Mesenchymal stem cell (in vitro differentiated cells and primary cell): ENCODE measurements around the gene TSPAN11.
A peak's percentile ranks its signal among the peaks of the same experiment; 100 is the strongest.

Experiments
- DNase-seq: peaks from one replicate; pipeline ENCODE4 v3.0.0-alpha.2; 2013
- H2AFZ ChIP-seq: one replicate; pipeline ENCODE4 v1.6.1; 2013; ENCODE audit warnings: low read depth, mild to moderate bottlenecking, control low read depth, inconsistent platforms, low read length, moderate library complexity
- H2AK5ac ChIP-seq: 2 replicates; pipeline ENCODE4 v1.6.1; 2013; ENCODE audit warnings: low read length, moderate library complexity, mild to moderate bottlenecking, inconsistent platforms; ENCODE audit not compliant: severe bottlenecking
- H2BK120ac ChIP-seq: one replicate; pipeline ENCODE4 v1.6.1; 2013; ENCODE audit warnings: low read depth, mild to moderate bottlenecking, inconsistent platforms, low read length, moderate library complexity
- H2BK12ac ChIP-seq, 2 experiments: one replicate each; pipeline ENCODE4 v1.6.1; 2013; ENCODE audit warnings: inconsistent platforms in 2 of 2, low read length in 2 of 2, mild to moderate bottlenecking in 2 of 2, moderate library complexity in 2 of 2, control low read depth in 1 of 2
- H2BK15ac ChIP-seq: one replicate; pipeline ENCODE4 v1.6.1; 2013; ENCODE audit warnings: mild to moderate bottlenecking, low read depth, inconsistent platforms; ENCODE audit not compliant: poor library complexity, severe bottlenecking
- H2BK5ac ChIP-seq: 2 replicates; pipeline ENCODE4 v1.6.1; 2013; ENCODE audit warnings: low read depth, mild to moderate bottlenecking, low read length, control low read depth, inconsistent platforms; ENCODE audit not compliant: poor library complexity, severe bottlenecking
- H3K14ac ChIP-seq, 2 experiments: one replicate each; pipeline ENCODE4 v1.6.1; 2013; ENCODE audit warnings: inconsistent platforms in 2 of 2, low read length in 2 of 2, control low read depth in 1 of 2, mild to moderate bottlenecking in 1 of 2, moderate library complexity in 1 of 2
- H3K18ac ChIP-seq, 2 experiments: one replicate each; pipeline ENCODE4 v1.6.1; 2013; ENCODE audit warnings: inconsistent platforms in 2 of 2, low read length in 2 of 2, control low read depth in 1 of 2, low read depth in 1 of 2, mild to moderate bottlenecking in 1 of 2
- H3K23ac ChIP-seq, 2 experiments: one replicate each; pipeline ENCODE4 v1.6.1; 2013; ENCODE audit warnings: inconsistent platforms in 2 of 2, low read length in 2 of 2, mild to moderate bottlenecking in 2 of 2, moderate library complexity in 2 of 2, control low read depth in 1 of 2
- H3K27ac ChIP-seq: 2 replicates; pipeline ENCODE4 v1.5.1; 2013; ENCODE audit warnings: mild to moderate bottlenecking, moderate library complexity, low read length, control low read depth, inconsistent platforms; ENCODE audit not compliant: poor library complexity, severe bottlenecking
- H3K27me3 ChIP-seq, 2 experiments: 2 replicates each; pipeline versions ENCODE4 v1.6.1 to v1.7.0; 2013; ENCODE audit warnings: low read length in 2 of 2, mild to moderate bottlenecking in 2 of 2, moderate library complexity in 2 of 2, control low read depth in 1 of 2, inconsistent platforms in 1 of 2; ENCODE audit not compliant: control insufficient read depth in 1 of 2, insufficient read depth in 1 of 2
- H3K36me3 ChIP-seq, 2 experiments: 2 replicates each; pipeline versions ENCODE4 v1.6.1 to v1.7.0; 2013; ENCODE audit warnings: low read length in 2 of 2, control low read depth in 1 of 2, inconsistent platforms in 1 of 2, low read depth in 1 of 2, mild to moderate bottlenecking in 1 of 2; ENCODE audit not compliant: insufficient read depth in 2 of 2, control insufficient read depth in 1 of 2
- H3K4ac ChIP-seq, 2 experiments: one replicate each; pipeline ENCODE4 v1.6.1; 2013; ENCODE audit warnings: inconsistent platforms in 2 of 2, low read length in 2 of 2, mild to moderate bottlenecking in 2 of 2, moderate library complexity in 2 of 2, control low read depth in 1 of 2, low read depth in 1 of 2
- H3K4me1 ChIP-seq: 2 replicates; pipeline ENCODE4 v1.6.1; 2013; ENCODE audit warnings: low read depth, low read length, control low read depth; ENCODE audit not compliant: control insufficient read depth, insufficient read depth
- H3K4me2 ChIP-seq: 2 replicates; pipeline ENCODE4 v1.6.1; 2013; ENCODE audit warnings: low read length, mild to moderate bottlenecking, inconsistent platforms; ENCODE audit not compliant: poor library complexity, severe bottlenecking
- H3K4me3 ChIP-seq, 2 experiments: 2 replicates each; pipeline versions ENCODE4 v1.5.1 to v1.7.0; 2013; ENCODE audit warnings: low read length in 2 of 2, mild to moderate bottlenecking in 2 of 2, control low read depth in 1 of 2, low read depth in 1 of 2; ENCODE audit not compliant: insufficient read depth in 1 of 2
- H3K79me1 ChIP-seq: replicated peaks from 2 replicates; pipeline ENCODE4 v1.6.1; 2013; ENCODE audit warnings: mild to moderate bottlenecking, control low read depth, low read length, inconsistent platforms; ENCODE audit not compliant: poor library complexity, severe bottlenecking
- H3K9ac ChIP-seq: 2 replicates; pipeline ENCODE4 v1.7.0; 2013; ENCODE audit warnings: mild to moderate bottlenecking, low read length, moderate library complexity
- H3K9me3 ChIP-seq: 2 replicates; pipeline ENCODE4 v1.7.0; 2013; ENCODE audit warnings: mild to moderate bottlenecking, low read length; ENCODE audit not compliant: control insufficient read depth
- H4K8ac ChIP-seq: one replicate; pipeline ENCODE4 v1.6.1; 2013; ENCODE audit warnings: inconsistent platforms, mild to moderate bottlenecking, low read length, moderate library complexity
- H4K91ac ChIP-seq: one replicate; pipeline ENCODE4 v1.6.1; 2013; ENCODE audit warnings: mild to moderate bottlenecking, low read length, inconsistent platforms
- WGBS: methylation state at CpG from one replicate; pipeline ENCODE4 v1.1.7; 2013; ENCODE audit warnings: mixed read lengths; 5-methylcytosine and 5-hydroxymethylcytosine counted together

The TSPAN11 gene

DNA sequence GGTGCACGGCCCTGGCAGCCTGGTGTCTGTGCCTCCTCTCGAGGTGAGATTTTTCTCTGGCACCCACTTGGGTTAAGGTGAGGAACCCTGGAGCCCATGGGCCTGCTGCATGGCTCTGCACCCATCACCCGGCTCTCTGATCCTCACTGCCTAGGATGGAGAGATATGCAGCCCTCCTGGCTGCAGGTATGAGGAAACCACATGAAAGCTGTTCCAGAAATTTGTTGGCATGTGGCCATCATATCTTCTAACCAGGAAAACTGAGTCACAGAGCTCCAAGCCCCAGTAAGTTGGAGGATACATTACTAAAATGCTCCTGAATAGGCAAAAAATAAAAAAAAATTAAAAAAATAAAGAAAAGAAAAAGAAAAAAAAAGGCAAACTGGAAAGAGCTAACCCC, 107.8 kb downstream of the TSPAN11 start:
- Histone ChIP-seq H3K9me3 (no peaks in the 10 kb centered on the region), H3K4me1 (peaks cover 18% of the 10 kb centered on the region), H2AFZ (no peak overlapping the region), H2AK5ac (no peak overlapping the region), H3K27me3 (peaks cover 0 to 16% of the 10 kb centered on the region in 2 experiments), H4K91ac (no peak overlapping the region), H3K14ac (no peak overlapping the region), H3K4me2 (no peak overlapping the region), H2BK15ac (no peak overlapping the region), H3K4ac (no peak overlapping the region), H3K36me3 (no peaks in the 10 kb centered on the region), H3K23ac (no peak overlapping the region), H3K79me1 (no peaks in the 10 kb centered on the region), H2BK12ac (no peak overlapping the region), H2BK120ac (no peak overlapping the region), H4K8ac (no peak overlapping the region), H3K4me3 (no peak overlapping the region), H3K27ac (no peak overlapping the region), H3K9ac (no peak overlapping the region), H2BK5ac (no peak overlapping the region), H3K18ac (no peak overlapping the region)
- 89% methylated on average over 3 of the region's 3 CpGs for WGBS
- DNase-seq = no peak

DNA sequence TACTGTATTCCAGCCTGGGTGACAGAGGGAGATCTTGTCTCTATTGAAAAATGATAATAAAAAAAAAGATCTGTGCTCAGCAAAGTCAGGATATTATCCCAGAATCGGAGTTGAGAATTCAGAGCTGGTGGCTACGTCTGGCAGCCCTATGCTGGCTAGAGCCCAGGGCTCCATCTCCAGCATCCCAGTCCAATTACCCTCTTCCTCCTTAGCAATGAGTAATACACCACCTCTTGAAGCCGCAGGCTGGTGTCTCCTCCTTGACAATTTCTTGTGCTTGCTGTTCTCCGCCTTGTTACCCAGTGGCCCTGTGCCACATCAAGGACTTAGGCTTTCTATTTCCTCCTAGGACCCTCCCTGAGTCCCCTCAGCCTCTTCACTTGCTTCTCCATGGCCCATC, 108.7 kb downstream of the TSPAN11 start:
- peak overlapping the region in 1 of 2 experiments; percentile 58 for H3K18ac ChIP-seq
- no peak overlapping the region for H2BK12ac ChIP-seq
- H3K14ac ChIP-seq = no peak overlapping the region
- no peak overlapping the region for H4K8ac ChIP-seq
- 66% methylated on average over 4 of the region's 4 CpGs for WGBS
- no peaks in the 10 kb centered on the region for H3K36me3 ChIP-seq
- no peak overlapping the region for H2BK120ac ChIP-seq
- H3K4me3 ChIP-seq = no peak overlapping the region
- no peaks in the 10 kb centered on the region for H3K79me1 ChIP-seq
- peak overlapping the region; percentile 5 for H2AK5ac ChIP-seq
- H3K4ac ChIP-seq = no peak overlapping the region
- no peak for DNase-seq
- H3K4me2 ChIP-seq = no peak overlapping the region
- H3K9me3 ChIP-seq = no peaks in the 10 kb centered on the region
- no peak overlapping the region for H2BK5ac ChIP-seq
- H3K4me1 ChIP-seq = peaks cover 18% of the 10 kb centered on the region
- no peak overlapping the region for H3K23ac ChIP-seq
- no peak overlapping the region for H2AFZ ChIP-seq
- no peak overlapping the region for H3K27ac ChIP-seq
- peak overlapping the region; percentile 34 for H4K91ac ChIP-seq
- H3K27me3 ChIP-seq = peaks cover 0 to 22% of the 10 kb centered on the region in 2 experiments
- H2BK15ac ChIP-seq = peak overlapping the region; percentile 28
- H3K9ac ChIP-seq = no peak overlapping the region

DNA sequence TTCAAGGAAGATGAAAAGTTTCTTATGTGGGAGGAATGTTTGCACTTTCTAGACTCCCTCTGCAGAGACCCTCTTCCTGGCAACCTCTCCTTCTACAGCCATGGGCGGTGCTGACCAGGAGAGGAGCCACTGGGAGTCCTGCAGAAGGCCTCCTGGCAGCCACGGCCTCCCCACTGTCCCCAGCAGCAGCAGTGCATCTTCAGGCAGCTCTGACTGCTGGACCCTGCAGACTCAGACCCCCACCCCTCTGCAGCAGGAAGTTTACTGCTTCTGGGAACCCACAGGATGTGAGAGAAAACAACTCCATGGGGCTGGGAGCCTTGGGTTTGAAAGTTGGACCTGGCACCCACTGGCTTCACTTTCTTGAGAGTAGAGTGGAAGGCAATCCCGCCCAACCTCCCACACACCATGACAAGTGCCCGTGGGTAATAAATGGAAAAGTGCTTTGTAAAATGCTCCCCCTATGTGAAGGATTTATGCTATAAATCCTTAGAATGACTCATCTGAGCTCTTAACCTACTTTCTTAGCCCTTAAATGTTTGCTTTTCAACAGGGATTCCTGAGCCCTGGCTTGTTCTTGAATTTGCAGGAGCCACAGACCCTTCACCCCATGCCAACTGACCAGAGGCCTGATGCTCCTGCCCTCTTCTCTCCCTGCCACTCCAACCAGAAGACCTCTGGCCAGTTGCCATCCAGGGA, 109.6 kb downstream of the TSPAN11 start:
- no peak overlapping the region for H3K4ac ChIP-seq
- WGBS = 77% methylated on average over 2 of the region's 4 CpGs

DNA sequence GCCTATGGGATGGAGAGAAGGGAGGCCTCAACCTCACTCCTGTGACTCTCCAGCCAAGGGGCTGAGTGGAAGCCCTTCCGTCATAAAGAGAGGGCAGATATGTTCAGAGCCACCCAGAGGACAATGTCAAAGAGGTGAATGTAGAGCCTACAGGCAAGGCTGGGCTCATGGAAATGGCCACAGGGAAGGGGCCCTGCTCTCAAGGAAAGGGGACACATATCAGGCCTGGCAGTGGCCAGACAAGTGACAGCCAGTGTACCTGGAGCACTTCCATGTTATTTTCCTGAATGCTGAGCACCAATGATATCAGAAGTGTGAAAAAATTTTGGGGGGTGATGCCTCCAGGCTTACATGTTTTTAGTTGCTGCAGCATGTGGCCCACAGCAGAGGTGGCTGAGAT, 110.5 kb downstream of the TSPAN11 start:
- Histone ChIP-seq H2BK12ac (no peak overlapping the region), H2AFZ (no peak overlapping the region), H3K4ac (no peak overlapping the region), H3K23ac (no peak overlapping the region), H2BK5ac (no peak overlapping the region), H3K27me3 (peaks cover 0 to 24% of the 10 kb centered on the region in 2 experiments), H3K4me1 (peaks cover 18% of the 10 kb centered on the region), H3K9me3 (no peaks in the 10 kb centered on the region), H2BK120ac (no peak overlapping the region), H4K8ac (no peak overlapping the region), H2AK5ac (no peak overlapping the region), H3K14ac (no peak overlapping the region), H3K27ac (no peak overlapping the region), H2BK15ac (no peak overlapping the region), H3K18ac (peak overlapping the region in 1 of 2 experiments; percentile 26), H3K79me1 (no peaks in the 10 kb centered on the region), H3K4me2 (no peak overlapping the region), H3K4me3 (no peak overlapping the region), H4K91ac (no peak overlapping the region), H3K9ac (no peak overlapping the region), H3K36me3 (no peaks in the 10 kb centered on the region)
- DNase-seq = no peak
- WGBS = 87% methylated on average over 1 of the region's 1 CpG

More for the DNA sequence above, 109.6 kb downstream of the TSPAN11 start:
- Histone ChIP-seq H4K91ac (no peak overlapping the region), H2BK15ac (peak overlapping the region; percentile 28), H4K8ac (no peak overlapping the region), H2BK120ac (no peak overlapping the region), H2BK12ac (peak overlapping the region in 1 of 2 experiments; percentile 3), H2BK5ac (no peak overlapping the region), H2AK5ac (no peak overlapping the region), H3K4me1 (peaks cover 18% of the 10 kb centered on the region), H3K36me3 (no peaks in the 10 kb centered on the region), H3K23ac (no peak overlapping the region), H3K27me3 (peaks cover 0 to 24% of the 10 kb centered on the region in 2 experiments), H3K14ac (peak overlapping the region in 1 of 2 experiments; percentile 73), H3K9ac (no peak overlapping the region), H3K4me2 (no peak overlapping the region), H2AFZ (no peak overlapping the region), H3K27ac (no peak overlapping the region), H3K9me3 (no peaks in the 10 kb centered on the region), H3K4me3 (no peak overlapping the region), H3K18ac (no peak overlapping the region), H3K79me1 (no peaks in the 10 kb centered on the region)
- peak; percentile 59 for DNase-seq
